DMS153 (cell line): ENCODE results near the gene PCSK6.
"Not testable (repeated sequence)": the region's sequence is repeated elsewhere in the genome, so short reads cannot be mapped to it uniquely, and the experiment has no call there.

Experiments used
- DNase-seq: peaks from one replicate; lab custom pipeline; 2025; lab: John Stamatoyannopoulos, UW

The PCSK6 gene

GRCh38 chr15:101355678-101356464, 133.6 kb downstream of the PCSK6 start:
- DNase-seq: no peak

GRCh38 chr15:101354891-101355623, 134.4 kb downstream of the PCSK6 start:
- DNase-seq: no peak

GRCh38 chr15:101353240-101353639, 136.3 kb downstream of the PCSK6 start:
- no peak for DNase-seq

- DNase-seq: no peak
These were observed 137.8 kb downstream of the PCSK6 start for GRCh38 chr15:101351736-101352135.

GRCh38 chr15:101349047-101349951, 140.2 kb downstream of the PCSK6 start:
- no peak for DNase-seq

- no peak for DNase-seq
These were observed 140.9 kb downstream of the PCSK6 start for GRCh38 chr15:101348643-101349042.

GRCh38 chr15:101348015-101348414, 141.5 kb downstream of the PCSK6 start:
- DNase-seq: no peak

- DNase-seq: no peak
These were observed 142.1 kb downstream of the PCSK6 start for GRCh38 chr15:101347454-101347853.

GRCh38 chr15:101346928-101347327, 142.6 kb downstream of the PCSK6 start:
- DNase-seq: no peak

GRCh38 chr15:101342056-101342455, 147.5 kb downstream of the PCSK6 start:
- DNase-seq: no peak

GRCh38 chr15:101338502-101339057, 150.9 kb downstream of the PCSK6 start:
- DNase-seq: no peak

GRCh38 chr15:101337976-101338375, 151.5 kb downstream of the PCSK6 start:
- no peak for DNase-seq

- DNase-seq: not testable (repeated sequence)
These were observed 155.4 kb downstream of the PCSK6 start for GRCh38 chr15:101333907-101334789.

GRCh38 chr15:101332061-101332467, 157.4 kb downstream of the PCSK6 start:
- DNase-seq: no peak

GRCh38 chr15:101329867-101330380, 159.6 kb downstream of the PCSK6 start:
- no peak for DNase-seq

- DNase-seq: no peak
These were observed 160.1 kb downstream of the PCSK6 start for GRCh38 chr15:101329309-101329863.

GRCh38 chr15:101328001-101328400, 161.5 kb downstream of the PCSK6 start:
- DNase-seq: no peak

- no peak for DNase-seq
These were observed 162.3 kb downstream of the PCSK6 start for GRCh38 chr15:101327147-101327740.

- DNase-seq: no peak
These were observed 162.9 kb downstream of the PCSK6 start for GRCh38 chr15:101326462-101327146.

GRCh38 chr15:101326026-101326315, 163.5 kb downstream of the PCSK6 start:
- no peak for DNase-seq
